Gastroesophageal sphincter (tissue), 3 donors: Measurements from ENCODE around the gene ARV1.

ENCODE experiments used
- CTCF ChIP-seq, 4 experiments: fragments of 200-600 bp in 2 of 4; fragments of 450-650 bp in 2 of 4; sonication (generic) in 1 of 4; IDR thresholded peaks; one replicate each; pipeline ENCODE4 v1.5.1; 2017 to 2019; ENCODE audit warnings: antibody characterized with exemption in 4 of 4, mild to moderate bottlenecking in 2 of 4, moderate library complexity in 2 of 4
- POLR2A ChIP-seq, 2 donors: fragments of 450-650 bp; IDR thresholded peaks; one replicate each; pipeline ENCODE4 v1.6.1; 2017; ENCODE audit warnings: antibody characterized with exemption in 2 of 2, mild to moderate bottlenecking in 2 of 2, moderate library complexity in 1 of 2
- POLR2AphosphoS5 ChIP-seq: sonication (generic); formaldehyde crosslinking; IDR thresholded peaks from one replicate; pipeline ENCODE4 v1.6.1; 2017; ENCODE audit warnings: antibody characterized with exemption

GRCh38 chr1:230986976-230987375 is 8.1 kb downstream of the ARV1 start:
- TF ChIP-seq CTCF (IDR thresholded peaks at IDR 0.05) (no peak), POLR2A (IDR thresholded peaks at IDR 0.05) (no peak), POLR2AphosphoS5 (no peak)
